ENCODE results near the gene CCDC57.

CCDC57 gene

GRCh38 chr17:82080789-82081464, 131.7 kb downstream of the CCDC57 start:
- ATAC-seq (no peak), DNase-seq (no peak)

GRCh38 chr17:82080048-82080788, 132.4 kb downstream of the CCDC57 start:
- ATAC-seq (no peak), DNase-seq (no peak)

GRCh38 chr17:82079001-82079677, 133.5 kb downstream of the CCDC57 start:
- no peak for DNase-seq
- no peak for ATAC-seq

- DNase-seq (no peak), ATAC-seq (no peak)
These were observed 134.2 kb downstream of the CCDC57 start for GRCh38 chr17:82078433-82078832.

- DNase-seq (no peak), ATAC-seq (no peak)
These were observed 134.9 kb downstream of the CCDC57 start for GRCh38 chr17:82077617-82078358.

- no peak for DNase-seq
- ATAC-seq: no peak
These were observed 135.7 kb downstream of the CCDC57 start for GRCh38 chr17:82076785-82077591.

GRCh38 chr17:82076018-82076784, 136.4 kb downstream of the CCDC57 start:
- DNase-seq: no peak
- ATAC-seq: no peak

GRCh38 chr17:82073446-82073845, 139.2 kb downstream of the CCDC57 start:
- ATAC-seq: no peak
- DNase-seq: no peak

- DNase-seq: no peak
- no peak for ATAC-seq
These were observed 139.8 kb downstream of the CCDC57 start for GRCh38 chr17:82072827-82073226.

GRCh38 chr17:82070611-82071010, 142.0 kb downstream of the CCDC57 start:
- no peak for DNase-seq
- no peak for ATAC-seq

- DNase-seq: peak; percentile 84
These were observed 146.9 kb downstream of the CCDC57 start, which contains the start of gene DUS1L for GRCh38 chr17:82065638-82066303. Gene DUS1L, minus strand, starts transcription at chr17:82065804. Its CDS starts 745 bp downstream, at chr17:82065059.

GRCh38 chr17:82065193-82065637, 147.4 kb downstream of the CCDC57 start:
- ATAC-seq: peak; percentile 35
- peak; percentile 37 for DNase-seq

More at GRCh38 chr17:82065638-82066303, 146.9 kb downstream of the CCDC57 start, which contains the start of gene DUS1L:
- peak; percentile 82 for ATAC-seq

GRCh38 chr17:82064433-82065192, 148.0 kb downstream of the CCDC57 start:
- DNase-seq (no peak), ATAC-seq (no peak)

- DNase-seq (no peak), ATAC-seq (no peak)
These were observed 148.9 kb downstream of the CCDC57 start for GRCh38 chr17:82063424-82064415.

GRCh38 chr17:82062984-82063368, 149.7 kb downstream of the CCDC57 start:
- no peak for ATAC-seq
- DNase-seq: no peak

GRCh38 chr17:82062076-82062983, 150.3 kb downstream of the CCDC57 start:
- no peak for DNase-seq
- no peak for ATAC-seq
